Measurements from ENCODE around the gene ZNF629. TPM values are rescaled to one million over a fixed set of nuclear protein-coding genes. Genes with fewer than 3 reads are reported as not detected.

The ZNF629 gene
- total RNA-seq, 1 donor from 2014 or later, result 29.7 TPM

DNA sequence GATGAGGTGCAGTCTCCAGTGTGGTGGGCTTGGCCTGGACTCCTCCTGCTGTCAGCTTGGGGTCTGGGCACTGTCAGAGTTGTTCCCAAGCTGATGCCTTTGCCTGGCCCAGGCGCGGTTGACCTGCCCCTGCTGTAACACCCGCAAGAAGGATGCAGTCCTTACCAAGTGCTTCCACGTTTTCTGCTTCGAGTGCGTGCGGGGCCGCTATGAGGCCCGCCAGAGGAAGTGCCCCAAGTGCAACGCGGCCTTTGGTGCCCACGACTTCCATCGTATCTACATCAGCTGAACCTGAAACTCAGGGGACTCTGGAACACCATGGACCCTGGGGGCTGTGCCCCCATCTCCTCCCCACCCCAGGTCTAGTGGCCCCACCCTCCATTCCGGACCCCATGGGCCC, 13.2 kb downstream of the ZNF629 start:
- no peak overlapping the region for H3K4me3 Mint-ChIP-seq (ENCODE audit: unreplicated experiment)
- TF ChIP-seq CTCF (IDR thresholded peaks at IDR 0.05; ENCODE audit: unreplicated experiment), result no peak
- peaks cover 13% of the 10 kb centered on the region for H3K27me3 Mint-ChIP-seq (ENCODE audit: unreplicated experiment)
- DNase-seq (ENCODE audit: low spot score), result no peak
- no peaks in the 10 kb centered on the region for H3K9me3 Mint-ChIP-seq (ENCODE audit: unreplicated experiment)
- H3K4me1 Mint-ChIP-seq (ENCODE audit: unreplicated experiment), result peaks cover 14% of the 10 kb centered on the region
- H3K27ac Mint-ChIP-seq (ENCODE audit: unreplicated experiment), result no peak overlapping the region
- peaks cover 39% of the 10 kb centered on the region for H3K36me3 Mint-ChIP-seq (ENCODE audit: low read depth, unreplicated experiment)

DNA sequence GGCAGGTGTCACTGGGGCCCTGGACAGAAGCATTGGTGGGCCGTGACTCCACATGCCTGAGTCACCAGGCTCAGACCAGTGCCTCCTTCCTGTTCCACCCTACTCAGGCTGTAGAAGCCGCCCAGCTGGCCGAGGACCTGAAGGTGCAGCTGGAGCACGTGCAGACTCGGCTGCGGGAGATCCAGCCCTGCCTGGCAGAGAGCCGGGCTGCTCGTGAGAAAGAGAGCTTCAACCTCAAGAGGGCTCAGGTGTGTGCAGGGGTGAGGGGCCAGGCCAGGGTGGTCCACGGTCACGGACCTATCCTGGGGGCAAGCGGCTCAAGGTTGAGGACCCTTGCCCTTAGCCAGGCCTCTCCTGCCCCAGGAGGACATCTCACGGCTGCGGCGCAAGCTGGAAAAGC, 15.3 kb downstream of the ZNF629 start:
- TF ChIP-seq CTCF (IDR thresholded peaks at IDR 0.05; ENCODE audit: unreplicated experiment), result no peak
- no peak for DNase-seq (ENCODE audit: low spot score)
- Mint-ChIP-seq H3K4me3 (ENCODE audit: unreplicated experiment) (peak overlapping the region; percentile 73), H3K4me1 (ENCODE audit: unreplicated experiment) (peaks cover 7% of the 10 kb centered on the region), H3K27me3 (ENCODE audit: unreplicated experiment) (peaks cover 3% of the 10 kb centered on the region), H3K36me3 (ENCODE audit: low read depth, unreplicated experiment) (peaks cover 47% of the 10 kb centered on the region), H3K27ac (ENCODE audit: unreplicated experiment) (no peak overlapping the region), H3K9me3 (ENCODE audit: unreplicated experiment) (no peaks in the 10 kb centered on the region)

GRCh38 chr16:30769379-30770089, 17.5 kb downstream of the ZNF629 start:
- TF ChIP-seq CTCF (IDR thresholded peaks at IDR 0.05; ENCODE audit: unreplicated experiment), result no peak
- peak overlapping the region; percentile 54 for H3K4me3 Mint-ChIP-seq (ENCODE audit: unreplicated experiment)

DNA sequence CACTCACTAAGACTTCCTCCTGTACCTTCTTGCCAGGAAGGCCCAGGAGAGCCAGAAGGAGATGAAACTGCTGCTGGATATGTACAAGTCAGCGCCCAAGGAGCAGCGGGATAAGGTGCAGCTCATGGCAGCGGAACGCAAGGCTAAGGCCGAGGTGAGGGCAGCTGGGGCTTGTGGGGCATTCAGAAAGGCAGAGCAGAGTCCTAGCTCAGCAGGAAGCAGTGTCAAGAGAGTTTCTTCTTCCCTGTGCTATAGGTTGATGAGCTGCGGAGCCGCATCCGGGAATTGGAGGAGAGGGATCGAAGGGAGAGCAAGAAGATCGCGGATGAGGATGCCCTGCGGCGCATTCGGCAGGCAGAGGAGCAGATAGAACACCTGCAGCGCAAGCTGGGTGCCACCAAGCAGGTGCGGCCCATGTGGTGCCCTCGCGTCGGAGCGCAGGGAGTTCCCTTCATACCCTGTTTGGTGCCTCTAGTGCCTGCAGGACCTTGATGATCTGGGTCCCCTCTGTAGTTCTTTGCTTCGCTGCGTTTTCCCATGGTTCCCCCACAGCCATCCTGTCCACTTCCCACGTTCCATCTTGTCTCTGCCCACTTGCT, 18.3 kb downstream of the ZNF629 start:
- DNase-seq (ENCODE audit: low spot score), result no peak
- Mint-ChIP-seq H3K36me3 (ENCODE audit: low read depth, unreplicated experiment) (peaks cover 74% of the 10 kb centered on the region), H3K27me3 (ENCODE audit: unreplicated experiment) (peaks cover 4% of the 10 kb centered on the region), H3K9me3 (ENCODE audit: unreplicated experiment) (no peaks in the 10 kb centered on the region), H3K4me1 (ENCODE audit: unreplicated experiment) (peaks cover 7% of the 10 kb centered on the region), H3K27ac (ENCODE audit: unreplicated experiment) (no peak overlapping the region), H3K4me3 (ENCODE audit: unreplicated experiment) (peak overlapping the region; percentile 54)
- TF ChIP-seq CTCF (IDR thresholded peaks at IDR 0.05; ENCODE audit: unreplicated experiment), result no peak

More at GRCh38 chr16:30769379-30770089, 17.5 kb downstream of the ZNF629 start:
- no peaks in the 10 kb centered on the region for H3K9me3 Mint-ChIP-seq (ENCODE audit: unreplicated experiment)
- peaks cover 68% of the 10 kb centered on the region for H3K36me3 Mint-ChIP-seq (ENCODE audit: low read depth, unreplicated experiment)
- no peak overlapping the region for H3K27ac Mint-ChIP-seq (ENCODE audit: unreplicated experiment)
- peaks cover 4% of the 10 kb centered on the region for H3K27me3 Mint-ChIP-seq (ENCODE audit: unreplicated experiment)
- no peak for DNase-seq (ENCODE audit: low spot score)
- H3K4me1 Mint-ChIP-seq (ENCODE audit: unreplicated experiment), result peaks cover 5% of the 10 kb centered on the region

Data from endothelial cell (in vitro differentiated cells).